Kidney epithelial cell (primary cell): ENCODE results near the gene MCOLN1. TPM values are rescaled to one million over a fixed set of nuclear protein-coding genes. Genes with fewer than 3 reads are reported as not detected.

ENCODE experiments used
- DNase-seq: peaks from one replicate; pipeline ENCODE4 v3.0.0-alpha.2; 2010; ENCODE audit warnings: low read depth
- H3K27me3 ChIP-seq: 2 replicates; pipeline ENCODE4 v1.6.0; 2011; ENCODE audit warnings: low read length; ENCODE audit not compliant: control insufficient read depth, insufficient read depth
- H3K36me3 ChIP-seq: 2 replicates; pipeline ENCODE4 v1.5.1; 2011; ENCODE audit warnings: low read length; ENCODE audit not compliant: control insufficient read depth, insufficient read depth
- H3K4me3 ChIP-seq: 2 replicates; pipeline ENCODE4 v1.5.1; 2011; ENCODE audit warnings: low read depth, mild to moderate bottlenecking, control low read depth, low read length
- total RNA-seq: library from RNA; depleted of rRNA; stranded (reverse); fragments of >200 nt; gene quantifications from 2 replicates; pipeline ENCODE4 v1.2.3, GENCODE V29; 2015
- TF ChIP-seq, protein P1 (sequence below): IDR thresholded peaks from 2 replicates; pipeline ENCODE4 v1.5.1; 2011; ENCODE audit warnings: mild to moderate bottlenecking, moderate library complexity, low read length, control low read depth, inconsistent platforms; ENCODE audit not compliant: insufficient read depth, poor library complexity, severe bottlenecking

MCOLN1 gene
- total RNA-seq, 1 donor from 2014 or later = 13.7 TPM

- TF ChIP-seq, protein P1, sequence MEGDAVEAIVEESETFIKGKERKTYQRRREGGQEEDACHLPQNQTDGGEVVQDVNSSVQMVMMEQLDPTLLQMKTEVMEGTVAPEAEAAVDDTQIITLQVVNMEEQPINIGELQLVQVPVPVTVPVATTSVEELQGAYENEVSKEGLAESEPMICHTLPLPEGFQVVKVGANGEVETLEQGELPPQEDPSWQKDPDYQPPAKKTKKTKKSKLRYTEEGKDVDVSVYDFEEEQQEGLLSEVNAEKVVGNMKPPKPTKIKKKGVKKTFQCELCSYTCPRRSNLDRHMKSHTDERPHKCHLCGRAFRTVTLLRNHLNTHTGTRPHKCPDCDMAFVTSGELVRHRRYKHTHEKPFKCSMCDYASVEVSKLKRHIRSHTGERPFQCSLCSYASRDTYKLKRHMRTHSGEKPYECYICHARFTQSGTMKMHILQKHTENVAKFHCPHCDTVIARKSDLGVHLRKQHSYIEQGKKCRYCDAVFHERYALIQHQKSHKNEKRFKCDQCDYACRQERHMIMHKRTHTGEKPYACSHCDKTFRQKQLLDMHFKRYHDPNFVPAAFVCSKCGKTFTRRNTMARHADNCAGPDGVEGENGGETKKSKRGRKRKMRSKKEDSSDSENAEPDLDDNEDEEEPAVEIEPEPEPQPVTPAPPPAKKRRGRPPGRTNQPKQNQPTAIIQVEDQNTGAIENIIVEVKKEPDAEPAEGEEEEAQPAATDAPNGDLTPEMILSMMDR = no peak
- H3K4me3 ChIP-seq = no peak overlapping the region
- no peak for DNase-seq
- peaks cover 3% of the 10 kb centered on the region for H3K27me3 ChIP-seq
- H3K36me3 ChIP-seq = no peaks in the 10 kb centered on the region
Observed at GRCh38 chr19:7494416-7495098, 27.9 kb upstream of the MCOLN1 start.

DNA sequence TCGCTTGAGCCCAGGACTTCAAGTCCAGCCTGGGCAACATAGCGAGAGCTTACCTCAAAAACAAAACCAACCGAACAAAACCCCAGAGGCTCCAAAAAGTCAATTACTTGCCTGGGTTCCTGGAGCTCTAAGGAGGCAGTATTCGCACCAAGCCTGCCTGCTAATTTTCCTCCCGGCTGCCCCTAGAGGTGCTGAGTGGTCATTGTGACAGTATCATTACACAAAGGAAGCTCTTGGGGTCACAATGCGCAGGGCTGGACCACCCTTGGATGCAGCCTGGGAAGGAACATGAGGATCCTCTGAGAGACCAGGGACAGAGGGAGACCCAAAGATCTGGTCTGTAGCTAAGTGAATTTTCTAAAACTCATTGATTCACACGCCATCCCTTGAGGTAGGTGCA is 25.1 kb upstream of the MCOLN1 start:
- DNase-seq = no peak
- Histone ChIP-seq H3K27me3 (peaks cover 17% of the 10 kb centered on the region), H3K4me3 (no peak overlapping the region), H3K36me3 (no peaks in the 10 kb centered on the region)
- TF ChIP-seq, protein P1 = peak; percentile 46

DNA sequence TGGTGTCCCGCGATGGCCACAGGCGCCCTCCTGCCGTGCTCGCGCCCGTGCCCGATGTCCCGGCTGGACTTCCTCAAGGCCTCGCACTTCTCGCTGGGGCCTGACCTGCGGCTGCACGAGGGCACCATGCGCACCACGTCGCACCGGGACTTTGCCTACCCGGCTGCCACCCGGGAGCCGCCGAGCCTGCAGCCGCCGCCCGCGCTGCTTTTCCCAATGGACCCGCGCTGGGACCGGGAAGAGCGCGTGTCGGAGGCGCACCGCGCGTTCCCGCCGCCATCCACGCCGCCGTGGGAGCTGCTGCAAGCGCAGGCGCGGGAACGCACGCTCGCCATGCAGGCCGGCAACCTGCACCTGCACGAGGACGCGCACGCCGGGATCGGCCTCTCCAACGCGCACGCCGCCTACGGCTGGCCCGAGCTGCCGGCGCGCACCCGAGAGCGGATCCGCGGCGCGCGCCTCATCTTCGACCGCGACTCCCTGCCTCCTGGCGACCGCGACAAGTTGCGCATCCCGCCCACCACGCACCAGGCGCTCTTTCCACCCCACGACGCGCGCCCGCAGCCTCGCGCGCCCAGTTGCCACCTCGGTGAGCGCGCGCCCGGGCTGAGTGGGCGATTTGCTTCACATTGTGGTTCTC is 21.5 kb upstream of the MCOLN1 start:
- TF ChIP-seq, protein P1 = no peak
- peaks cover 23% of the 10 kb centered on the region for H3K27me3 ChIP-seq
- H3K36me3 ChIP-seq = no peaks in the 10 kb centered on the region
- peak overlapping the region; percentile 29 for H3K4me3 ChIP-seq
- DNase-seq = no peak

- Histone ChIP-seq H3K27me3 (peaks cover 23% of the 10 kb centered on the region), H3K4me3 (no peak overlapping the region), H3K36me3 (no peaks in the 10 kb centered on the region)
- TF ChIP-seq, protein P1 = no peak
- DNase-seq = no peak
Observed at GRCh38 chr19:7502552-7502951, 19.9 kb upstream of the MCOLN1 start.

GRCh38 chr19:7504684-7505083 is 17.7 kb upstream of the MCOLN1 start:
- TF ChIP-seq, protein P1 = no peak
- Histone ChIP-seq H3K27me3 (peaks cover 23% of the 10 kb centered on the region), H3K36me3 (no peaks in the 10 kb centered on the region), H3K4me3 (no peak overlapping the region)
- DNase-seq = no peak
